SU-DHL-6 (cell line): ENCODE data around the gene TMEM94.

Source experiments
- H2AFZ ChIP-seq: fragments of 200-600 bp; sonication (generic); 2 replicates; pipeline ENCODE4 v1.6.1; 2014; ENCODE audit warnings: low read depth, mild to moderate bottlenecking, moderate library complexity, mixed read lengths, antibody characterized with exemption, low read length; ENCODE audit not compliant: severe bottlenecking
- H3F3A ChIP-seq: fragments of 200-600 bp; shearing (Covaris generic); 2 replicates; pipeline ENCODE4 v1.6.0; 2016; ENCODE audit warnings: antibody characterized with exemption, mild to moderate bottlenecking; ENCODE audit not compliant: insufficient read depth
- H3K27ac ChIP-seq: fragments of 200-600 bp; sonication (generic); 2 replicates; pipeline ENCODE4 v1.5.1; 2016; ENCODE audit warnings: low read depth, mild to moderate bottlenecking, low read length, moderate library complexity, mixed read lengths
- H3K27me3 ChIP-seq: fragments of 200-600 bp; sonication (generic), shearing (Covaris generic); 2 replicates; pipeline ENCODE4 v1.6.0; 2014; ENCODE audit warnings: mild to moderate bottlenecking, low read length
- H3K36me3 ChIP-seq: fragments of 200-600 bp; sonication (generic); 2 replicates; pipeline ENCODE4 v1.6.1; 2014; ENCODE audit warnings: mild to moderate bottlenecking, low read length, mixed read lengths
- H3K4me2 ChIP-seq: fragments of 300-600, 200-600 bp; shearing (Covaris generic), sonication (generic); 2 replicates; pipeline ENCODE4 v1.6.0; 2014; ENCODE audit warnings: low read length, low read depth, mild to moderate bottlenecking; ENCODE audit not compliant: poor library complexity, severe bottlenecking
- H3K4me3 ChIP-seq: fragments of 200-600 bp; sonication (generic); 2 replicates; pipeline ENCODE4 v1.5.1; 2014; ENCODE audit warnings: antibody characterized with exemption, low read length, mild to moderate bottlenecking, mixed read lengths; ENCODE audit not compliant: insufficient read depth, poor library complexity, severe bottlenecking
- H3K79me2 ChIP-seq: fragments of 200-600 bp; sonication (generic); 2 replicates; pipeline ENCODE4 v1.6.1; 2014; ENCODE audit warnings: mild to moderate bottlenecking, low read length, moderate library complexity; ENCODE audit not compliant: insufficient read depth
- H3K9ac ChIP-seq: fragments of 200-600 bp; sonication (generic); 2 replicates; pipeline ENCODE4 v1.7.0; 2014; ENCODE audit warnings: mild to moderate bottlenecking, low read length
- H3K9me2 ChIP-seq: fragments of 200-600 bp; sonication (generic); replicated peaks from 2 replicates; pipeline ENCODE4 v1.6.1; 2014; ENCODE audit warnings: low read length; ENCODE audit not compliant: insufficient read depth
- H3K9me3 ChIP-seq: fragments of 200-600 bp; sonication (generic); 2 replicates; pipeline ENCODE4 v1.6.1; 2014; ENCODE audit warnings: low read length, mixed read lengths; ENCODE audit not compliant: insufficient read depth
- H4K20me1 ChIP-seq: fragments of 200-600 bp; sonication (generic); 2 replicates; pipeline ENCODE4 v1.6.1; 2014; ENCODE audit warnings: low read depth, mild to moderate bottlenecking, antibody characterized with exemption, low read length, moderate library complexity, mixed read lengths
- CTCF ChIP-seq: fragments of 200-600 bp; sonication (generic); IDR thresholded peaks from one replicate; pipeline ENCODE4 v1.5.1; 2017; ENCODE audit warnings: antibody characterized with exemption, mild to moderate bottlenecking, low read length, moderate library complexity; ENCODE audit not compliant: insufficient read depth, poor library complexity, severe bottlenecking
- EZH2phosphoT487 ChIP-seq: fragments of 200-600 bp; sonication (generic), shearing (Covaris generic); conservative IDR thresholded peaks from 2 replicates; pipeline ENCODE4 v1.6.1; 2018; ENCODE audit warnings: mild to moderate bottlenecking, antibody characterized with exemption, low read length, moderate library complexity, mixed read lengths

Gene TMEM94

GRCh38 chr17:75439287-75439686, 17.1 kb upstream of the TMEM94 start:
- H4K20me1 ChIP-seq: no peaks in the 10 kb centered on the region
- H3K4me3 ChIP-seq: no peak overlapping the region
- no peak overlapping the region for H3K27ac ChIP-seq
- no peak for TF ChIP-seq EZH2phosphoT487
- H3K36me3 ChIP-seq: no peaks in the 10 kb centered on the region
- no peaks in the 10 kb centered on the region for H3F3A ChIP-seq
- H3K9ac ChIP-seq: no peak overlapping the region
- no peak overlapping the region for H3K4me2 ChIP-seq
- H3K9me2 ChIP-seq: no peaks in the 10 kb centered on the region
- H2AFZ ChIP-seq: no peak overlapping the region
- H3K79me2 ChIP-seq: no peaks in the 10 kb centered on the region
- no peaks in the 10 kb centered on the region for H3K9me3 ChIP-seq
- no peaks in the 10 kb centered on the region for H3K27me3 ChIP-seq

GRCh38 chr17:75440738-75441448, 15.5 kb upstream of the TMEM94 start:
- Histone ChIP-seq H3K9ac (no peak overlapping the region), H3K4me2 (no peak overlapping the region), H2AFZ (no peak overlapping the region), H4K20me1 (no peaks in the 10 kb centered on the region), H3K4me3 (no peak overlapping the region), H3F3A (no peaks in the 10 kb centered on the region), H3K27ac (no peak overlapping the region), H3K79me2 (no peaks in the 10 kb centered on the region), H3K9me2 (no peaks in the 10 kb centered on the region), H3K36me3 (no peaks in the 10 kb centered on the region), H3K27me3 (no peaks in the 10 kb centered on the region), H3K9me3 (no peaks in the 10 kb centered on the region)
- TF ChIP-seq EZH2phosphoT487 (no peak), CTCF (no peak)

- no peaks in the 10 kb centered on the region for H4K20me1 ChIP-seq
- H3K27ac ChIP-seq: no peak overlapping the region
- TF ChIP-seq EZH2phosphoT487 (no peak), CTCF (no peak)
- no peak overlapping the region for H3K4me3 ChIP-seq
- H3K9ac ChIP-seq: no peak overlapping the region
- no peaks in the 10 kb centered on the region for H3K9me2 ChIP-seq
- no peaks in the 10 kb centered on the region for H3K36me3 ChIP-seq
- H3F3A ChIP-seq: no peaks in the 10 kb centered on the region
- no peaks in the 10 kb centered on the region for H3K27me3 ChIP-seq
- H3K79me2 ChIP-seq: no peaks in the 10 kb centered on the region
- H2AFZ ChIP-seq: no peak overlapping the region
- no peaks in the 10 kb centered on the region for H3K9me3 ChIP-seq
- no peak overlapping the region for H3K4me2 ChIP-seq
These were observed 14.0 kb upstream of the TMEM94 start for GRCh38 chr17:75442168-75443103.
